H4 (cell line): Measurements from ENCODE around the gene AHCTF1. TPM values are rescaled to one million over a fixed set of nuclear protein-coding genes. Genes with fewer than 3 reads are reported as not detected.

ENCODE experiments used
- DNase-seq: peaks from one replicate; pipeline ENCODE4 v3.0.0-alpha.2; 2015; ENCODE audit warnings: low spot score
- total RNA-seq: library from RNA; depleted of rRNA; stranded (reverse); fragments of >200 nt; shearing (Covaris generic); gene quantifications from 2 replicates; pipeline ENCODE4 v1.2.3, GENCODE V29; 2014; rRNA removed

The AHCTF1 gene
- total RNA-seq, 1 experiment from 2014 or later, result 21.4 TPM

DNA sequence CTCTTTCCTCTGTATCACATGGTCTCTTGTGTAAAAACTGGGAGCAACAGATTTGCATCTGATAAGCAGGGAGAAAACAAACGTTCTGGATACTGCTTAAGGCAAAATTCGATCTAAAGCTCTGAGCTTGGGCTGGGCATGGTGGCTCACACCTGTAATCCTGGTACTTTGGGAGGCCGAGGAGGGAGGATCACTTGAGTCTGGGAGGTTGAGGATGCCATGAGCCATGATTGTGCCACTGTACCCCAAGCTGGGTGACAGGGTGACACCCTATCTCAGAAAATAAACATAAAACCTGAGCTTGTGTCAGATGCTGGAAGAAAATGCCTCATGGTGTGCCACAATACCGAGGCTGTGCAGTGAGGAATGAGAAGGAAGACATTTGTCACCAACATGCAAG, 133.6 kb downstream of the AHCTF1 start:
- DNase-seq, result no peak

DNA sequence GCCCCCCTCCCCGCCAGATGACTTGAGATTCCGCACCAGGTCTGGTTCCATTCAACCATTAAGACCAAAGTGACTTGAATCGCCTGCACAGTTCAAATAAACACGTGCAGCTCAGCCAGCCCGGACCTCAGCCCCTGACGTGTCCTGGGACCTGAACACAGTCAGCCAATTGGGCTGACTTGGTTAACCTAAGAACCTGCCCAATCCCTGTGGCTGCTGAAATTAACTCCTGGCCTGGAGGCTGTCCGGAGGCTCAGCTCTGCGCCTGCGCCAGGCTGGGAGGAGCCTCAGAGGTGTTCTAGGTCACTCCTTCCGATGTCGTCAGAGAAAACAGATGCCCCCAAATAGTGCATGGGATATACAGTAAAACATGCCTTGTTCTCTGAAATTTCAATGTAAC, 134.2 kb downstream of the AHCTF1 start:
- DNase-seq, result no peak

DNA sequence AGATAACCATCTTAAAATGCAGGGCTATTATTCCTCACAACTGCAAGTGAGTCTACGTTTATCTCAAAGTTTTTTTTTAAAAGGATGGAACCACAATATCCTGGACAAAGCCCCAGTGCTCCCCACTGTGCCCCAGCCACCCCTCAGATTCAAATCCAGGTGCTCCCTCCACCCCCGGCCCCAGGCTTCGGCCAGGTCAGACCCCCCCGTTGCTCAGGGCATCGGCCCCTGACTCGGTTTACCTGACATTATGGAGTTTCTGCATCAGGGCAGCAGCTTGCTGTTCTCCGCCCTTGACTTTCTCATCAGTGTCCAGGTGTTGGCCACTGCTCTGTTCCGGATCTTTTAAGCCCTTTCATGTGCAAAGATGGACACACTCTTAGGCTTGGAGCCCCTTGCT, 134.6 kb downstream of the AHCTF1 start:
- no peak for DNase-seq

DNA sequence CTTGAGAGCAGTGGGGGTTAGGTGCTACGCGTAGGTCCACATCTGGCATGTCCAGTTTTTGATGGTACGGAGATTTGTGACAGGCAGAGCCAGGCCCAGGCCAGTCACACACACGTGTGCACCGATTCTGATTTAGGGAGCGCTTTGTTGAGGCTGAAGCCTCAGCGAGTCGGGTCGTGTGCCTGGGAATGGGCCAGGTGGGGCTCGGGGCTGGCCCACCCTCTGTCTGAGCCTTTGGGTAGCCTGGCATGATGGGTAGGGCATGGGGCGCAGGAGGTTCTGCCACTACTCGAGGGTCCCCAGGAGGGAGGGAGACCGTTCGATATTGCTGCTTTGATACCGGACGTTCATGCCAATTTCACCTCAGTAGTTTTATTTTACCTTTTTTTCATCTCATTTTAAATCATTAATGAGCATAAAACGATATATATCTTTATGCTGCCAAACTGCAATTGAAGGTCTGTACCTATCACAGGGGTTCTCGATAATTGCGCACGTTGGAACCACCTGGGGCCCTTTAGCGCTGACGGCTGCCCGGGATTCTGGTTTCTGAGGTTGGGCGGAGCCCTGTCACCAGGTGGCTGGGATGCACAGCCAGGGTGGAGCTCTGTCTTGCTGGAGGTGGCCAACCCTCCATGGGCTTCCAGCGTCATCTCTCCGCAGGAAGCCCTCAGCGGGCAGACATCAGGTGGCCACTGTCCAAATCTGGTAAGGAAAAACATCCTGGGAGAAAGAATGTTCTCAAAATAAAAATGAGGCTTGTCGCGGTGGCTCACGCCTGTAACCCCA, 135.6 kb downstream of the AHCTF1 start:
- no peak for DNase-seq

DNA sequence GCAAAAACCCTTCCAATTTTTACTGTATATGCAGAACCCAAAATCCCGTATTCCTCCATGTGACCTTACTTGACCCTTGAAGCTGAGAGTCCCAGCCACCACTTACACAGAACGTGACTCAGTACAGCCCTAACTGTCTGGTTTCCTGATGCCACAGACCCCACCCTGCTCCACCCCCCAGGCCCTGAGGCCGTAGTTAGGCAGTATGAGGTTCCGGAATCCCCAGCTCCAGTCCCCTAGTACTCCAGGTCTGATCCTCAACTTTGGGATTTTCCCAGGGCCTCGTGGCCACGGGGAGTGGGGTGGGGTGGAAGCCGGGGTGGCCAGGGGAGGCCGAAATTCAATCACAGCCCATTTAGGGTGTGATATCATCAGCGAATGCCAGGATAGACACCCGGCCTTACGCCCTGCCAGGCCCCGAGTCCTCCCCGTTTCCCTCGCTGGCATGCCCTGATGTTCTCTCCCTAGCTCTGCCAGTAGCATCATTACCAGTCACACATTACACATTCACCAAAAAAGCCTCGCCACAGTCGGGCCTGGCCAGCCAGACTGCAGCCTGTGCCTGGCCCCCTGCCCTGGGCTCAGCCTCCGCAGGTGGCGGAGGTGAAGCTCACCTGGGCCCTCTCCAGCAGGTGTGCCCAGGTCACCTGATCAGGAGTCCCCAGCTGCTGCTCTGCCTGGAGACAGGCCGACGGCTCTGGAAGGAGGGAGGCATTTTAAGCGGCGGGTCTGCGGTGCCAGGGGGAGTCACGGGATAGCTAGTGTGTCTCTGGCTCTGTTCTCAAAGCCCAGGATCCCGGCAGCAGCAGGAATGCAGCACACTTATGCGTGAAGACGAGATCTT, 136.7 kb downstream of the AHCTF1 start:
- DNase-seq, result peak; percentile 34

DNA sequence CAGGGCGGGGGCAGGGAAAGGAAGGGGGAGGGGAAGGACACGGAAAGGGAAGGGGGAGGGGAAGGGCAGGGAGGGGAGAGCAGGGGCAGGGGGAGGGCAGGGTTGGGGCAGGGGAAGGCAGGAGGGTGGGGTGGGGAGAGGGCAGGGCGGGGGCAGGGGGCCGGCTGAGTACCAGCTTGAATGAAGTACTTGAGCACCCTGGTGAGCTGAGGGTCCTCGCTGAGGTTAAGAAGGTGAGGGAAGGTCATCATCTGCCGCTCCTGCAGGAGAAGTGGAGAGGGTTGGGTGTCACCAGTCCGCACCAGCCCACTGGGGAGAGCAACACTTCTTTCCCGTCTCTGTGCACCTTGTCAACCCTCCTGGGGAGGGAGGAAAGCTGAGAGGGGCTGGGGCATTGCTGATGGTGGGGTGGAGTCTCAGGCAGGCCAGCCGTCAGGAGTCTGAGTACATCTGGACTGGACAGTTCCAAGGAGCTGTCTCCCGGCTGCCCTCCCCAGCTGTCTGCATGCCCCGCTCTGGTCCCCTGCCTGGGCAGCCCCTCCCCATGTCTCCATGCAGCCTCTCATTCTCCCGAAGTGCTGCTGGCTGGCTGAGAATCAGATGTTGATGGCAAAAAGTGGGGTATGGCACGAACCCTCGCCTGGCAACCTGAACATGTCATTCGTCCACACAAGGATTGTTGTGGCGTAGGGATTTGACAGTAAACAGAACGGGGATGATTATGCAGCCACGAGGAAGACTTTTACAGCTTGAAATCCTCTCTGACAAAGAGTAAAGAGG, 137.5 kb downstream of the AHCTF1 start:
- DNase-seq, result no peak

DNA sequence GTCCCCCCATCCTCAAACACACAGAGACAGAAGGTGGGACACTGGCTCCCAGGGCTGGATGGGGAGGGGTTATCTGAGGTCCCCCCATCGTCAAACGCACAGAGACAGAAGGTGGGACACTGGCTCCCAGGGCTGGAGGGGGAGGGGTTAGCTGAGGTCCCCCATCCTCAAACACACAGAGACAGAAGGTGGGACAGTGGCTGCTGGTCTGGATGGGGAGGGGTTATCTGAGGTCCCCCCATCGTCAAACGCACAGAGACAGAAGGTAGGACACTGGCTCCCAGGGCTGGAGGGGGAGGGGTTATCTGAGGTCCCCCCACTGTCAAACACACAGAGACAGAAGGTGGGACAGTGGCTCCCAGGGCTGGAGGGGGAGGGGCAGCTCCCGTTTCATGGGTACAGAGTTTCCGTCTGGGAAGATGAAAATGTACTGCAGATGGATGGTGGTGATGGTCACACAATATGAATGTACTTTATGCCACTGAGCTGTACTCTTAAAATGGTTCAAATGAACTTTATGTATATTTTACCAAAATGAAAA, 138.3 kb downstream of the AHCTF1 start:
- DNase-seq, result no peak

DNA sequence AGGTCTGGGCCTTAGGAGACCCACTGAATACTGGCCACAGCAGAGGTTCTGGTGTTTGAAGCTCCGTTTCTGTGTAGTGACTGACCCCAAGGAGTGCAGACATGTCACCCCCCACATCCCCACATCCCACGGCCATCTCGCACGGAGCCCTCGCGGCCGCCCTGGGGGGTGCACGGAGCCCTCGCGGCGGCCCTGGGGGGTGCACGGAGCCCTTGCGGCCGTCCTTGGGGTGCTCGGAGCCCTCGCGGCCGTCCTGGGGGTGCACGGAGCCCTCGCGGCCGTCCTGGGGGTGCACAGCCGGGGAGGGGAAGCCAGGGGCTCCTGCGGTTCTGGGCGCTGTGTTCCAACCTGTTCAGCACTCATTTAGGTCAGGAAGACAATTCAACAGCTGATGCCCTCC, 139.1 kb downstream of the AHCTF1 start:
- no peak for DNase-seq

DNA sequence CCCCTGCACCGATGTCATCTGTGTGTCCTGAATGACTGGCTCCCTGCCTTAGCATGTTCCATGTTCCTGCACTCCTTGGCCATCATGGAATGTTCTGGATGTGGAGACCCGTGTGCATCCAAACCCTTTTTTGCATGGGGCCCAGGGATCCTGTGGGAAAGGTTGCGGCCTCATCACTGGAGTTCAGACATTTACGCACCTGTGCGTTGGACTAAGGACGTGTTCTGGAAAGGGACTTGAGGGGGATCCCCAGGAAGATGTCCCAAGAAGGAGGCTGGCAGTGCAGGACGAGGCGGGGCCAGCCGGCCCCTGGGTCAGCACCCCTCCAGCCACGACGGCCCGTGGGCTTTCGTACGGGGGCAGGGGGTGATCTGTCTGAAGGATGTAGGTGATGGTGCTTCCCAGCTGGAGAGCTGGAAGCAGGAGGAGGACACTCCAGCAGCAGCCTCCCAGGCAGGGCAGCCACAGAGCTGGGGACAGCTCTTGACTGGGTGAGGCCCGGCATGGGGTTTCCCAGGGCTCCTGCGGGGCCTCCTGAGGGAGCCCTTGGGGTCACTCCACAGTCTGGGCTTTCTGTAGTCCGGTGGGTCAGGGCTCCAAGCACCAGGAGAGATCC, 140.3 kb downstream of the AHCTF1 start:
- no peak for DNase-seq

DNA sequence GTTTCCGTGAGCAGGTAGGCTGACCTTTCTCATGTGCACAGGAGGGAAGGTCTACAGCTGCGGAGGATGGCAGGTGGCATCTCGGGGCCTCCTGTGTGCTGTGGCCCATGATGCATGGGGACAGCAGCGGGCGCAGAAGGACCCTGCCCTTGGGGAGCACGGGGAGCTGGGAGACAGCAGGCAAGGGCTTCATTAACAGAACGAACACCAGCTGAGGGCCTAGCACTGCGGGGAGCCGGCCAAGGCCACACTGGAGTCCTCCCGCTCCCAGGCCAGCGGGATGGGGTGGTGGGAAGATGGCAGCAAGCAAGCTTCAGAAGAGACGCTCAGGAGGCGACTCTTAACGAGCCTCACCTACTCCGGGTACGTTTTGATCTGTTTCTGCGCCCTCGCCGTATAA, 140.9 kb downstream of the AHCTF1 start:
- no peak for DNase-seq

DNA sequence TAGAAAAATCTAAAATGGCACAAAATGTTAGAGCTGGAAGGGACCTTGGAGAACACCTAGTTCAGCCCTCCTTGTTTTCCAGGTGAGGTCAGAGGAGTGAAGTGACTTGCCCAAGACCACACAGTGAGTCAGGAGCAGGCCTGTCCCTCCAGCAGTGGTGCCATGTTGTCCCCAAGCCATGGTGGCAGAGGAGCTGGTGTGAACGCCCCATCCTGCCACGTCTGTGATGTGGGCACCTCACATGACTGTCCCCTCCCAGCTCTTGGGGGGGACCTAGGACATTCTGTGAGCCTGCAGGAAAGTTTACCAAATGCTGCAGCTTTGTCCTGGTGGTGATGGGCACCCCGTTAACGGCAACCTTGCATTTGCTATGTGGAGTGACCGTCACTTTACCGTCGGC, 141.4 kb downstream of the AHCTF1 start:
- DNase-seq, result no peak

DNA sequence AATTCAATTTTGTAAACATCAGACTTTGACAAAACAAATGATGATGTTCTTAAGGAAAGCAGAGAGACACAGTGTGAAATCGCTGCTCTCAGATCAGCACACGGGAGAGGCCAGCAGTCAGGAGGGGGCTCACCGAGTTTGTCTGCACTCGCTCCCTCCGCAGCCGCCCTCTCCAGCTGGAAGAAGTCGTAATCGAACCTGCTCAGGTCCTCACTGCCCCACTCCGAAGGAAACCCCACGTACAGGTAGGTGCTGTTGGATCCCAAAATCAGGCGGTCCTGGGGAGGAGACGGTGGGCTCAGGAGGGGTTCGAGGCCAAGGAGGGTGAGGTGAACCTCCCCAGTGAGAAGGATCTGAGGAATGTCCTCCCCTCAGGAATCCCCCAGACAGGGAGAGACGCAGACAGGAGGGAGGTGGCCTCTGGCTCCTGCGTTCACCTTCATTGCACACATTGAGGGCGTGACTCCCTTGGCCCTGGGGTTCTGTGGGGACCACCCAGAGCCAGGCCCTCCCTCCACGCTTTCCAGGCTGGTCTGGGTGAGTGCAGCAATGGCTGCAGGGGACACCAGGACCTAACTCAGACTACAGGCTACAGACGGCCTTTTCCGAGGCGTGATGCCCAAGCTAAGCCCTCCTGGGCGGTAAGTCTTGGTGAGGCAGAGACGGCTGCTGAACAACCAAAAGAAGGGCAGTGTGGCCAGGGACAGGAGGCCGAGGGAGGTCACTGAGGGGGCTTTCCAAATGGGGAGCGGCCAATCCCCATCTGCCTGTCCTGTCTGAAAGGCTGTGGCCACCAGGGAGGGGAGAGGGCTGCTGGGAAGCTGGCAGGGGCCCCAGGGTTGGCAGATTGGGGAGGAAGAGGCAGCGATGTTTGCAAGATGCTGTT, 142.1 kb downstream of the AHCTF1 start:
- no peak for DNase-seq

Other genes starting within 250 kb of the AHCTF1 start
- 34.7 and 36.1 TPM in 2 replicates for gene SCCPDH, start 207.5 kb downstream of the AHCTF1 start, total RNA-seq
- gene ZNF695, start 76.1 kb upstream of the AHCTF1 start, total RNA-seq, result 1.8 and 2.0 TPM in 2 replicates
- 7.0 and 10.8 TPM in 2 replicates for gene ZNF670, start 146.9 kb upstream of the AHCTF1 start, total RNA-seq
- gene ZNF669, start 172.4 kb upstream of the AHCTF1 start, total RNA-seq, result 11.3 and 11.8 TPM in 2 replicates
- 35.2 and 37.1 TPM in 2 replicates for gene ZNF124, start 240.1 kb upstream of the AHCTF1 start, total RNA-seq